HepG2 (cell line): ENCODE data around the gene DNM3. TPM values are rescaled to one million over a fixed set of nuclear protein-coding genes. Genes with fewer than 3 reads are reported as not detected.

Source experiments
- AGO1 ChIP-seq: fragments of 200-400 bp; formaldehyde crosslinking; IDR thresholded peaks from 2 replicates; pipeline ENCODE4 v1.6.1; 2017; ENCODE audit warnings: mild to moderate bottlenecking, low read depth, low read length, moderate library complexity; ENCODE audit not compliant: poor library complexity, severe bottlenecking
- CBX5 ChIP-seq: sonication (generic); formaldehyde crosslinking; IDR thresholded peaks from 2 replicates; pipeline ENCODE4 v1.4.0; 2020; ENCODE audit warnings: missing genetic modification reagents, borderline replicate concordance
- CENPT ChIP-seq: sonication (generic); formaldehyde crosslinking; IDR thresholded peaks from 2 replicates; pipeline ENCODE4 v1.8.0; 2022; ENCODE audit warnings: low read depth, mild to moderate bottlenecking, moderate library complexity, missing genetic modification reagents
- ETV6 ChIP-seq: sonication (generic); formaldehyde crosslinking; conservative IDR thresholded peaks from 2 replicates; pipeline ENCODE4 v1.4.0; 2020; ENCODE audit warnings: missing genetic modification reagents
- HNF4G ChIP-seq, 2 experiments: sonication (generic) in 1 of 2; formaldehyde crosslinking in 1 of 2; IDR thresholded peaks; 2 replicates each; pipeline versions ENCODE4 v1.4.0 to v1.6.1; 2011 to 2020; ENCODE audit warnings: borderline replicate concordance in 2 of 2, low read depth in 2 of 2, mild to moderate bottlenecking in 2 of 2, low read length in 1 of 2, missing genetic modification reagents in 1 of 2, moderate library complexity in 1 of 2
- JUNB ChIP-seq: sonication (generic); formaldehyde crosslinking; IDR thresholded peaks from 2 replicates; pipeline ENCODE4 v1.8.0; 2022; ENCODE audit warnings: missing genetic modification reagents, mild to moderate bottlenecking, borderline replicate concordance
- KAT7 ChIP-seq: IDR thresholded peaks from 2 replicates; pipeline ENCODE4 v1.6.1; 2018; ENCODE audit warnings: borderline replicate concordance, missing compliant biosample characterization
- NFYB ChIP-seq: sonication (generic); formaldehyde crosslinking; IDR thresholded peaks from 2 replicates; pipeline ENCODE4 v1.4.0; 2020; ENCODE audit warnings: missing genetic modification reagents
- NR2F2 ChIP-seq: IDR thresholded peaks from 2 replicates; pipeline ENCODE4 v1.6.1; 2012; ENCODE audit warnings: low read depth, inconsistent platforms, borderline replicate concordance
- POLR2G ChIP-seq: fragments of 200-400 bp; formaldehyde crosslinking; IDR thresholded peaks from 2 replicates; pipeline ENCODE4 v1.6.1; 2018; ENCODE audit warnings: mild to moderate bottlenecking, low read depth, low read length, moderate library complexity
- RBM39 ChIP-seq: fragments of 200-400 bp; formaldehyde crosslinking; IDR thresholded peaks from one replicate; pipeline ENCODE4 v1.6.1; 2018; ENCODE audit warnings: antibody characterized with exemption, mild to moderate bottlenecking, low read depth, low read length; ENCODE audit not compliant: poor library complexity, severe bottlenecking
- SALL1 ChIP-seq: sonication (generic); formaldehyde crosslinking; IDR thresholded peaks from 2 replicates; pipeline ENCODE4 v1.8.0; 2022; ENCODE audit warnings: mild to moderate bottlenecking, missing genetic modification reagents
- SOX6 ChIP-seq, 2 experiments: fragments of 450-650 bp in 1 of 2; sonication (generic) in 1 of 2; formaldehyde crosslinking in 1 of 2; IDR thresholded peaks; 2 replicates each; pipeline versions ENCODE4 v1.4.0 to v1.6.1; 2017 to 2020; ENCODE audit warnings: antibody characterized with exemption in 1 of 2, mild to moderate bottlenecking in 1 of 2, missing genetic modification reagents in 1 of 2
- SP1 ChIP-seq, 2 experiments: fragments of 450-650 bp in 1 of 2; sonication (generic) in 1 of 2; formaldehyde crosslinking in 1 of 2; IDR thresholded peaks; 2 replicates each; pipeline versions ENCODE4 v1.4.0 to v1.6.1; 2016 to 2020; ENCODE audit warnings: missing genetic modification reagents in 1 of 2
- STAT5B ChIP-seq: sonication (generic); formaldehyde crosslinking; IDR thresholded peaks from 2 replicates; pipeline ENCODE4 v1.4.0; 2020; ENCODE audit warnings: missing genetic modification reagents
- U2AF2 ChIP-seq: fragments of 200-400 bp; formaldehyde crosslinking; IDR thresholded peaks from 2 replicates; pipeline ENCODE4 v1.6.1; 2017; ENCODE audit warnings: low read depth, mild to moderate bottlenecking, low read length
- ZNF274 ChIP-seq: sonication (generic); formaldehyde crosslinking; IDR thresholded peaks from 2 replicates; pipeline ENCODE4 v1.5.1; 2020; ENCODE audit warnings: mild to moderate bottlenecking, missing genetic modification reagents
- ZNF354B ChIP-seq: sonication (generic); formaldehyde crosslinking; IDR thresholded peaks from 2 replicates; pipeline ENCODE4 v1.8.0; 2022; ENCODE audit warnings: mild to moderate bottlenecking, missing genetic modification reagents
- ZNF724P ChIP-seq: sonication (generic); formaldehyde crosslinking; IDR thresholded peaks from 2 replicates; pipeline ENCODE4 v1.8.0; 2022; ENCODE audit warnings: missing genetic modification reagents, borderline replicate concordance
- ZNF746 ChIP-seq: sonication (generic); formaldehyde crosslinking; IDR thresholded peaks from 2 replicates; pipeline ENCODE4 v1.8.0; 2022; ENCODE audit warnings: mild to moderate bottlenecking, missing genetic modification reagents
- ZNF747 ChIP-seq: sonication (generic); formaldehyde crosslinking; IDR thresholded peaks from 2 replicates; pipeline ENCODE4 v1.8.1; 2023; ENCODE audit warnings: missing genetic modification reagents, mild to moderate bottlenecking, borderline replicate concordance
- ZNF776 ChIP-seq: sonication (generic); formaldehyde crosslinking; IDR thresholded peaks from 2 replicates; pipeline ENCODE4 v1.4.0; 2020; ENCODE audit warnings: mild to moderate bottlenecking, missing genetic modification reagents
- ZSCAN25 ChIP-seq: sonication (generic); formaldehyde crosslinking; IDR thresholded peaks from 2 replicates; pipeline ENCODE4 v1.8.0; 2022; ENCODE audit warnings: mild to moderate bottlenecking, missing genetic modification reagents
- polyA plus RNA-seq, 8 experiments: library from polyadenylated mRNA; depleted of rRNA in 3 of 8; stranded (reverse) in 7 of 8; unstranded in 1 of 8; fragments of >200 nt; fragmentation: Illumina TruSeq in 4 of 8; extraction: Trizol in 4 of 8; gene quantifications; 2 replicates each; pipeline versions ENCODE4 v1.2.1 to v1.2.3, GENCODE V29; 2011 to 2016; ENCODE audit warnings: low read depth in 4 of 8, missing spikeins in 1 of 8, mixed read lengths in 1 of 8; ENCODE audit not compliant: insufficient read depth in 1 of 8
- total RNA-seq, 5 experiments: library from RNA; depleted of rRNA; stranded (reverse); fragments of >200 nt; fragmentation: Illumina TruSeq; extraction: Trizol; gene quantifications; 2 replicates each; pipeline ENCODE4 v1.2.3, GENCODE V29; 2016; ENCODE audit warnings: low read depth in 1 of 5
- TF ChIP-seq, protein P1 (sequence below): sonication (generic); formaldehyde crosslinking; IDR thresholded peaks from 2 replicates; pipeline ENCODE4 v1.8.0; 2022; ENCODE audit warnings: mild to moderate bottlenecking, missing genetic modification reagents; ENCODE audit not compliant: insufficient replicate concordance
- TF ChIP-seq, protein P2 (sequence below): sonication (generic); formaldehyde crosslinking; IDR thresholded peaks from 2 replicates; pipeline ENCODE4 v1.4.0; 2020; ENCODE audit warnings: mild to moderate bottlenecking, missing genetic modification reagents

DNM3 gene
- total and polyA plus RNA-seq, 2 of the 13 experiments (the other 11 are each of a cell fraction or from before 2014, with no cell fraction given), result 0.05 TPM; not detected in 1

DNA sequence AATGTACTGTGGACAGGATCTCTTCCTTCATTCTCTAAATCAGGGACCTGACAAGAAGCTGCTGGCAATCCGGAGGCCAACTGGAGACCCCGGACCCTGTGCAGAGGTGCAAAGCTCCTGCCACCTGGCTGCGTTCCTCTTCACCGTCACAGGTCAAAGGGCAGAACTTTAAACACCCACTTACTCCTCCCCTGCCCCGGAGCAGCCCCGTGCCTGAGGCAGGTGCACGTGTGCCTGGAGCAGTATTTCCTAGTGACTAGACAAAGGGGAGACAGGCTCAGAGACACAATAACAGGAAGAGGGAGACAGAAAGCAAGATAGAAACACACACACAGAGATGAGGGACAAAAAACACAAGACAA is 609.2 kb downstream of the DNM3 start (continued):
- TF ChIP-seq AGO1, result no peak
- TF ChIP-seq, protein P1, sequence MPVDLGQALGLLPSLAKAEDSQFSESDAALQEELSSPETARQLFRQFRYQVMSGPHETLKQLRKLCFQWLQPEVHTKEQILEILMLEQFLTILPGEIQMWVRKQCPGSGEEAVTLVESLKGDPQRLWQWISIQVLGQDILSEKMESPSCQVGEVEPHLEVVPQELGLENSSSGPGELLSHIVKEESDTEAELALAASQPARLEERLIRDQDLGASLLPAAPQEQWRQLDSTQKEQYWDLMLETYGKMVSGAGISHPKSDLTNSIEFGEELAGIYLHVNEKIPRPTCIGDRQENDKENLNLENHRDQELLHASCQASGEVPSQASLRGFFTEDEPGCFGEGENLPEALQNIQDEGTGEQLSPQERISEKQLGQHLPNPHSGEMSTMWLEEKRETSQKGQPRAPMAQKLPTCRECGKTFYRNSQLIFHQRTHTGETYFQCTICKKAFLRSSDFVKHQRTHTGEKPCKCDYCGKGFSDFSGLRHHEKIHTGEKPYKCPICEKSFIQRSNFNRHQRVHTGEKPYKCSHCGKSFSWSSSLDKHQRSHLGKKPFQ (CRISPR knock-in tag), result no peak
- TF ChIP-seq ZNF724P, result no peak; the same call in 1 of the 2 replicates
- 0 out of 2 replicates have a peak, but pooled peaks have one; percentile 26 for TF ChIP-seq ZNF747 (CRISPR knock-in tag)
- TF ChIP-seq U2AF2, result no peak
- TF ChIP-seq SALL1 (CRISPR knock-in tag), result peak; percentile 44; the same call in 1 of the 2 replicates
- TF ChIP-seq CBX5, result 0 out of 2 replicates have a peak, but pooled peaks have one; percentile 18
- 0 out of 2 replicates have a peak, but pooled peaks have one; percentile 7 for TF ChIP-seq ZNF746 (CRISPR knock-in tag)
- TF ChIP-seq NR2F2, result peak; percentile 21; the same call in 1 of the 2 replicates
- no peak for TF ChIP-seq ZNF354B
- TF ChIP-seq CENPT (CRISPR knock-in tag), result no peak
- TF ChIP-seq ZSCAN25 (CRISPR knock-in tag), result peak; percentile 84
- peak; percentile 5; the same call in 1 of the 2 replicates for TF ChIP-seq JUNB (CRISPR knock-in tag)
- no peak for TF ChIP-seq ZNF274 (CRISPR knock-in tag)
- peak; percentile 28 for TF ChIP-seq POLR2G
- no peak for TF ChIP-seq KAT7 (CRISPR knock-in tag)
- peak; percentile 74 for TF ChIP-seq HNF4G (IDR thresholded peaks at IDR 0.05; ENCODE audit: borderline replicate concordance, low read depth, low read length)
- 0 out of 2 replicates have a peak, but pooled peaks have one; percentile 28 for TF ChIP-seq HNF4G (CRISPR knock-in tag; IDR thresholded peaks at IDR 0.05; ENCODE audit: borderline replicate concordance, low read depth)
- TF ChIP-seq, protein P2, sequence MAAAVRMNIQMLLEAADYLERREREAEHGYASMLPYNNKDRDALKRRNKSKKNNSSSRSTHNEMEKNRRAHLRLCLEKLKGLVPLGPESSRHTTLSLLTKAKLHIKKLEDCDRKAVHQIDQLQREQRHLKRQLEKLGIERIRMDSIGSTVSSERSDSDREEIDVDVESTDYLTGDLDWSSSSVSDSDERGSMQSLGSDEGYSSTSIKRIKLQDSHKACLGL (CRISPR knock-in tag), result peak; percentile 64; the same call in 1 of the 2 replicates
- TF ChIP-seq NFYB (CRISPR knock-in tag), result no peak
- TF ChIP-seq RBM39, result no peak
- TF ChIP-seq ZNF776 (CRISPR knock-in tag), result 0 out of 2 replicates have a peak, but pooled peaks have one; percentile 20
- TF ChIP-seq SOX6 (IDR thresholded peaks at IDR 0.05), result no peak
- TF ChIP-seq SOX6 (CRISPR knock-in tag; IDR thresholded peaks at IDR 0.05), result peak; percentile 44; the same call in 1 of the 2 replicates
- TF ChIP-seq ETV6 (CRISPR knock-in tag), result 0 out of 2 replicates have a peak, but pooled peaks have one; percentile 50
- no peak for TF ChIP-seq STAT5B (CRISPR knock-in tag)
- no peak for TF ChIP-seq SP1 (IDR thresholded peaks at IDR 0.05)
- TF ChIP-seq SP1 (CRISPR knock-in tag; IDR thresholded peaks at IDR 0.05), result no peak
